Activated naive CD8-positive, alpha-beta T cell treated with anti-CD3 and anti-CD28 coated beads, Interleukin-2, amount 50 U/mL, for 24 hours (primary cell): ENCODE measurements around the gene ATP13A3.

Experiments
- ATAC-seq: fragments of 150-1000 bp; cut with Tn5 transposase; one replicate; pipeline ENCODE4 v1.10.0; 2021
- DNase-seq: peaks from one replicate; pipeline ENCODE4 v3.0.0; 2021
- H3K27ac Mint-ChIP-seq: one replicate; pipeline ENCODE4 v1.8.0; 2021; ENCODE audit warnings: mild to moderate bottlenecking, mixed read lengths
- H3K27me3 Mint-ChIP-seq: one replicate; pipeline ENCODE4 v1.8.0; 2021; ENCODE audit warnings: mixed read lengths
- H3K36me3 Mint-ChIP-seq: one replicate; pipeline ENCODE4 v1.8.0; 2021; ENCODE audit warnings: low read depth, mixed read lengths
- H3K4me1 Mint-ChIP-seq: one replicate; pipeline ENCODE4 v1.8.0; 2021; ENCODE audit warnings: mixed read lengths
- H3K4me3 Mint-ChIP-seq: one replicate; pipeline ENCODE4 v1.8.0; 2021; ENCODE audit warnings: mild to moderate bottlenecking, moderate library complexity, mixed read lengths
- H3K9me3 Mint-ChIP-seq: one replicate; pipeline ENCODE4 v1.8.0; 2021; ENCODE audit warnings: mixed read lengths

The ATP13A3 gene

DNA sequence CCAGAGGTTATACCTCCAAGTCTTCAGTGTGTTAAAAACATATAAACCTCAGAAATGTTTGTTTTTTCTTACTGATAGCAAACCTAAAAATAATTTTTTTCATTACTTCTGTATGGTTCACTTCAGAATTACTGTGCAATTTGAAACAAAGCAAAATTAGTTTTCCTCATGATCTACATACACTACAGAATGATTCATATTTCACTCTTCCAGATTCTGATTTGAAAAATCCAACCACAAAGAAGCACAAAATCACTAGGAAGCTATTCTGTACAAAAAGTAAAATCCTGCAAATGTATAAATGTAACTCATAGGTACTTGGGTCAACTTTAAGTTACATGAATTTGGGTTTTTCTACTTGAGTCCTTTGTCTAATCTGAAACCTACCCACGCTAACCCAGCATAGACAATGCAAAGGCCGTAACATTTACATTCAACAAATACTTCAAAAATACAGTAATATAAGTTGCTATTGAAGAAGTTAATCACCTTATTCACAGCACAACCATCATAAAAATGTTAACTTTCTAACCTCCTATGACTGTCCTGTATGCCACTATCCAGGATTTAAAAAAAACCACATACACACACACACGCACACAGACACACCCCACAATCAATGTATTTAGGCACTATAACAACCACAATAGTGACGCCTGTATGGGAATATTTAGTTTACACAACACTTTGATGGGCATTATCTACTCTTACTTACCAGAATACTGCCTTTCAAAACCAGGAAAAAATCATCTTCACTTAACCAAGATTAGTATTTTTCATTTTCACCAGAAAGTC lies 11.5 kb downstream of the ATP13A3 start:
- H3K27ac Mint-ChIP-seq = no peak overlapping the region
- H3K9me3 Mint-ChIP-seq = no peaks in the 10 kb centered on the region
- peaks cover 21% of the 10 kb centered on the region for H3K4me1 Mint-ChIP-seq
- no peak for ATAC-seq
- no peaks in the 10 kb centered on the region for H3K27me3 Mint-ChIP-seq
- no peak for DNase-seq
- no peak overlapping the region for H3K4me3 Mint-ChIP-seq
- H3K36me3 Mint-ChIP-seq = peaks cover 17% of the 10 kb centered on the region

DNA sequence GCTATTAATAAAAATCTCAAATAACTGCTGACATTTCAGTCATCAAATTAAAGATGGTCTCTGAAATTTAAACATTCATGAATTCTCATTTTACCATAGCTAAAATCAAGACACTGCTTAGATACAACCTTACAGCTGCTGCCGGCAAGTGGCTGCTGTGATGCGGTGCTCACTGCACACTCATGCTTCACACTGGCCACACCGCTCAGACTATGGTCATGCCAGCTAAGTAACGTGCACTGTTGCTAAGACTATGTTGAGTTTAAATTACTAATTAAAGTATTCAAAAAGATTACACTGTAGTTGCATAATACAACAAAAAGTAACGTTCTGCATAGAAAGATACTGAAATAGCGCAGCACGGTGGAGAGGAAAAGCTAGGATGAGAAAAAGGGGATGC lies 12.1 kb downstream of the ATP13A3 start:
- no peak for DNase-seq
- ATAC-seq = no peak
- no peak overlapping the region for H3K4me3 Mint-ChIP-seq
- H3K27ac Mint-ChIP-seq = no peak overlapping the region
- peaks cover 15% of the 10 kb centered on the region for H3K4me1 Mint-ChIP-seq
- peaks cover 13% of the 10 kb centered on the region for H3K36me3 Mint-ChIP-seq
- no peaks in the 10 kb centered on the region for H3K27me3 Mint-ChIP-seq
- no peaks in the 10 kb centered on the region for H3K9me3 Mint-ChIP-seq

- no peak for DNase-seq
- no peaks in the 10 kb centered on the region for H3K9me3 Mint-ChIP-seq
- H3K27ac Mint-ChIP-seq = no peak overlapping the region
- H3K4me1 Mint-ChIP-seq = peaks cover 17% of the 10 kb centered on the region
- no peak overlapping the region for H3K4me3 Mint-ChIP-seq
- peak; percentile 78 for ATAC-seq
- H3K27me3 Mint-ChIP-seq = no peaks in the 10 kb centered on the region
- H3K36me3 Mint-ChIP-seq = peaks cover 9% of the 10 kb centered on the region
These were observed 14.4 kb downstream of the ATP13A3 start for GRCh38 chr3:194472290-194472920.

- Mint-ChIP-seq H3K4me1 (peaks cover 22% of the 10 kb centered on the region), H3K4me3 (no peak overlapping the region), H3K27me3 (no peaks in the 10 kb centered on the region), H3K27ac (no peak overlapping the region), H3K9me3 (no peaks in the 10 kb centered on the region), H3K36me3 (peaks cover 9% of the 10 kb centered on the region)
- ATAC-seq (no peak), DNase-seq (no peak)
These were observed 14.9 kb downstream of the ATP13A3 start for GRCh38 chr3:194471863-194472262.

DNA sequence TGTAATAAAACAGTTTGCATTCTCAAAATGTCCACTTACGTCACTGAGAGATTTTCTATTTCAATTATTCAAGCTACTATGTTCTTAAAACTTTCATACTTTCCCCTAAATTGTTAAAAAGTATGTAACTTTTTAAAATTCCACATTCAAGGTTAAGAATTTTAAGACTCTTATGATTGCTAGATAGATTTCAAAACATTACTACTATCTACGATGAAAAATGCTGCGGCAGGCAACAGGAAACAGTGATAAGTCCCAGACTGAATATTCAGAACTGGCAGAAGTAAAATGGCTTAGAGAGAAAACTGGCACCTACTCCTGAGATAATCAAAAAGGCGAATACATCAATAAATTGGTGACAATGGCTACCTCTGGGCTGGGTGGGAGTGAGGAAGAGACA lies 16.2 kb downstream of the ATP13A3 start:
- H3K27ac Mint-ChIP-seq = no peak overlapping the region
- H3K9me3 Mint-ChIP-seq = no peaks in the 10 kb centered on the region
- no peaks in the 10 kb centered on the region for H3K27me3 Mint-ChIP-seq
- H3K4me3 Mint-ChIP-seq = no peak overlapping the region
- ATAC-seq (no peak), DNase-seq (no peak)
- H3K4me1 Mint-ChIP-seq = peaks cover 35% of the 10 kb centered on the region
- peaks cover 5% of the 10 kb centered on the region for H3K36me3 Mint-ChIP-seq

GRCh38 chr3:194469977-194470376 lies 16.8 kb downstream of the ATP13A3 start:
- ATAC-seq (no peak), DNase-seq (no peak)
- H3K9me3 Mint-ChIP-seq = no peaks in the 10 kb centered on the region
- no peak overlapping the region for H3K27ac Mint-ChIP-seq
- peaks cover 3% of the 10 kb centered on the region for H3K36me3 Mint-ChIP-seq
- H3K4me1 Mint-ChIP-seq = peaks cover 41% of the 10 kb centered on the region
- no peaks in the 10 kb centered on the region for H3K27me3 Mint-ChIP-seq
- no peak overlapping the region for H3K4me3 Mint-ChIP-seq

- ATAC-seq = no peak
- Mint-ChIP-seq H3K4me1 (peaks cover 43% of the 10 kb centered on the region), H3K4me3 (no peak overlapping the region), H3K36me3 (peaks cover 2% of the 10 kb centered on the region), H3K9me3 (no peaks in the 10 kb centered on the region), H3K27ac (no peak overlapping the region), H3K27me3 (no peaks in the 10 kb centered on the region)
- no peak for DNase-seq
These were observed 18.7 kb downstream of the ATP13A3 start for GRCh38 chr3:194468086-194468485.

DNA sequence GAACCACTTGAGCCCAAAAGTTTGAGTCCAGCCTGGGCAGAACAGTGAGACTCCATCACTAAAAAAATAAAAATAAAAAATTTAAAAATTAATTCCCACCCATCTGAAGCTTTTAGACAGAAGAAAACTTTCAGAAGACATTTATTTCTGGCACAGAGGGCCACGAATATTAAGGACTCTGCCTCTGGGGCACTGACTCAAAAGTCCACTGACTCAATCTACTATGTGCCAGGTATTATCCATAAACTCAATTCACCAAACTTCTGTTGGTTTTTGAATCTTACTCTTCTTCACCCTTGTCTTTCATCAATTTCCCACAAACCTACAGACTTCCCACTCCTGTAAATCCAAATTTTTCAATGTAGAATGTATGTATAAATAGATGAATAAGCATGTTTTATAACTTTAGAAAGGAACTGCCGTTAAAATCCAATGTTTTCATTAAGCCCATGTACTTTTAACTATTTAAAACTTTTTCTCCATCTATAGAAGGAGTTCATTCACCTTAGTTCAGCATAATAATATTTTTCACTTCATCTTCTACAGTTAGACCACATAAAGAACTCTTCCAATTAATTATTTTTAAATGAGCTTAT lies 19.9 kb downstream of the ATP13A3 start:
- Mint-ChIP-seq H3K36me3 (peaks cover 2% of the 10 kb centered on the region), H3K27ac (no peak overlapping the region), H3K4me1 (peaks cover 37% of the 10 kb centered on the region), H3K4me3 (no peak overlapping the region), H3K27me3 (no peaks in the 10 kb centered on the region), H3K9me3 (no peaks in the 10 kb centered on the region)
- no peak for DNase-seq
- no peak for ATAC-seq

DNA sequence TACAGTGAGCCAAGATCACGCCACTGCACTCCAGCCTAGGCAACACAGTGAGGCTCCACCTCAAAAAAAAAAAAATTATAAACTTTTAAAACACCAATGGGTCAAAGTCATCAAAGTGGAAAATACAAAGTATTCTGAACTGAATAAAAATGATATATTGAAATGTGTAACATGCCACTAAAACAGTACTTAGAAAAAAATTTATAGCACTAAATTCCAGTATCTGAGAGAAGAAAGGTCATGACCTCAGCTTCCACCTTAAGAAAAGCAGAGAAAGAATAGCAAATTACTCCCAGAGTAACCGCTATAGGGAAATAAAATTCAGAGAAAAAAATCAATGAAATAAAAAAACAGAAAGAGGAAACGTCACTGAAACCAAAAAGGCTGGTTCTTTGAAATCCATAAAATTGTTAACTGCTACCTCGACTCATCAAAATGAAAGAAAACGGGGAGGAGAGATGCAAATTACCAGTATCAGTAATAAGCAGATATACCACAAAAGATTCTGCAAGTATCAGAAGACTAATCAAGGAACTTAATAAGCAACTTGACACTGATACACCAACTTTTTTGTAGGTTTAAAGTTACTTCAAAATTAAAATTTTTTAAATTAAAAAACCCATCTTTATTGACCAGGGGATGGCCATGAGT lies 20.8 kb downstream of the ATP13A3 start:
- ATAC-seq = peak; percentile 33
- Mint-ChIP-seq H3K36me3 (peaks cover 4% of the 10 kb centered on the region), H3K4me3 (no peak overlapping the region), H3K27me3 (no peaks in the 10 kb centered on the region), H3K9me3 (no peaks in the 10 kb centered on the region), H3K4me1 (peaks cover 37% of the 10 kb centered on the region), H3K27ac (peak overlapping the region; percentile 59)
- DNase-seq = no peak

- no peaks in the 10 kb centered on the region for H3K27me3 Mint-ChIP-seq
- H3K27ac Mint-ChIP-seq = no peak overlapping the region
- ATAC-seq = no peak
- H3K4me1 Mint-ChIP-seq = peaks cover 37% of the 10 kb centered on the region
- peaks cover 7% of the 10 kb centered on the region for H3K36me3 Mint-ChIP-seq
- H3K4me3 Mint-ChIP-seq = no peak overlapping the region
- H3K9me3 Mint-ChIP-seq = no peaks in the 10 kb centered on the region
- DNase-seq = no peak
These were observed 21.6 kb downstream of the ATP13A3 start for GRCh38 chr3:194465246-194465645.

DNA sequence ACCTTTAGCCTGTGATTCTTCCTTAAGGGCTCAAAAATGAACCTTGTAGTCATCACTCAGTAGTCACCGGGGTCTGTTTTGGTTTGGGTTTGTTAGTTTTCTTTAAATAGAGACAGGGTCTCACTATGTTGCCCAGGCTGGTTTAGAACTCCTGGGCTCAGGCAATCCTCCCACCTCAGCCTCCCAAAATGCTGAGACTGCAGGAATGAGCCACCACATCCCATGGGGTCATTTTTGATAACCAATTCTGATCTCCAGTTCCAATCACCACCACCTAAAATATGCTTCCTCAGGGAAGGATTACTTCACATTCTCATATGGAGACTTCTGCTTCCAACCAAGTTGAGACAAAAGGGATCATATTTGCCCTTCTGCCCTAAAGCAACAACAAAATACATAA lies 22.1 kb downstream of the ATP13A3 start:
- H3K27me3 Mint-ChIP-seq = no peaks in the 10 kb centered on the region
- no peak overlapping the region for H3K27ac Mint-ChIP-seq
- no peak overlapping the region for H3K4me3 Mint-ChIP-seq
- peaks cover 13% of the 10 kb centered on the region for H3K36me3 Mint-ChIP-seq
- ATAC-seq (no peak), DNase-seq (no peak)
- peaks cover 37% of the 10 kb centered on the region for H3K4me1 Mint-ChIP-seq
- no peaks in the 10 kb centered on the region for H3K9me3 Mint-ChIP-seq

- no peak overlapping the region for H3K27ac Mint-ChIP-seq
- ATAC-seq (no peak), DNase-seq (no peak)
- H3K36me3 Mint-ChIP-seq = peaks cover 19% of the 10 kb centered on the region
- H3K27me3 Mint-ChIP-seq = no peaks in the 10 kb centered on the region
- no peak overlapping the region for H3K4me3 Mint-ChIP-seq
- no peaks in the 10 kb centered on the region for H3K9me3 Mint-ChIP-seq
- peaks cover 30% of the 10 kb centered on the region for H3K4me1 Mint-ChIP-seq
These were observed 23.9 kb downstream of the ATP13A3 start for GRCh38 chr3:194462936-194463335.

DNA sequence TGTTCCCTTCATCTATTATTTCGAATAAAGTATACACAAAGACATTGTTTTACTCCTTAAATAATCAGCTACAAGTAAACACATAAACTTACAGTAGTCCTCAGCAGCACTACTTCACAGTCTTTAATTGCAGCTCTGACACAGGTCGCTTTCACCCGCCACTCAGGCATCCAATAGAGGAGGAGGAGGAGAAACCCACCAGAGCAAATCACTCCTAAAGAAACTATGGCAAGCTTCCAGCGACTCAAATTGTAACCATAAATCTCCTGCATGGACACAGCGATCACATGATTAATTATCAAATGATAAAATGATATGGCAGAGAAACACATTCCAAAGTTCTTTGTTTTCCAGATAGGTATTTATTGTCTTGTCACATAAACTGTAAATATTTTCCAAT lies 26.2 kb downstream of the ATP13A3 start:
- Mint-ChIP-seq H3K4me3 (no peak overlapping the region), H3K9me3 (no peaks in the 10 kb centered on the region), H3K27me3 (no peaks in the 10 kb centered on the region), H3K27ac (no peak overlapping the region), H3K4me1 (peaks cover 11% of the 10 kb centered on the region), H3K36me3 (peaks cover 27% of the 10 kb centered on the region)
- ATAC-seq (no peak), DNase-seq (no peak)

- Mint-ChIP-seq H3K27ac (no peak overlapping the region), H3K27me3 (no peaks in the 10 kb centered on the region), H3K9me3 (no peaks in the 10 kb centered on the region), H3K36me3 (peaks cover 40% of the 10 kb centered on the region), H3K4me3 (no peak overlapping the region), H3K4me1 (no peaks in the 10 kb centered on the region)
- no peak for ATAC-seq
- DNase-seq = no peak
These were observed 28.7 kb downstream of the ATP13A3 start for GRCh38 chr3:194458131-194458530.

- H3K9me3 Mint-ChIP-seq = no peaks in the 10 kb centered on the region
- H3K4me3 Mint-ChIP-seq = no peak overlapping the region
- no peak overlapping the region for H3K27ac Mint-ChIP-seq
- ATAC-seq (no peak), DNase-seq (no peak)
- H3K36me3 Mint-ChIP-seq = peaks cover 53% of the 10 kb centered on the region
- H3K4me1 Mint-ChIP-seq = no peaks in the 10 kb centered on the region
- no peaks in the 10 kb centered on the region for H3K27me3 Mint-ChIP-seq
These were observed 31.3 kb downstream of the ATP13A3 start for GRCh38 chr3:194455481-194455880.
